ENCODE results near the gene NSG1.

DNA sequence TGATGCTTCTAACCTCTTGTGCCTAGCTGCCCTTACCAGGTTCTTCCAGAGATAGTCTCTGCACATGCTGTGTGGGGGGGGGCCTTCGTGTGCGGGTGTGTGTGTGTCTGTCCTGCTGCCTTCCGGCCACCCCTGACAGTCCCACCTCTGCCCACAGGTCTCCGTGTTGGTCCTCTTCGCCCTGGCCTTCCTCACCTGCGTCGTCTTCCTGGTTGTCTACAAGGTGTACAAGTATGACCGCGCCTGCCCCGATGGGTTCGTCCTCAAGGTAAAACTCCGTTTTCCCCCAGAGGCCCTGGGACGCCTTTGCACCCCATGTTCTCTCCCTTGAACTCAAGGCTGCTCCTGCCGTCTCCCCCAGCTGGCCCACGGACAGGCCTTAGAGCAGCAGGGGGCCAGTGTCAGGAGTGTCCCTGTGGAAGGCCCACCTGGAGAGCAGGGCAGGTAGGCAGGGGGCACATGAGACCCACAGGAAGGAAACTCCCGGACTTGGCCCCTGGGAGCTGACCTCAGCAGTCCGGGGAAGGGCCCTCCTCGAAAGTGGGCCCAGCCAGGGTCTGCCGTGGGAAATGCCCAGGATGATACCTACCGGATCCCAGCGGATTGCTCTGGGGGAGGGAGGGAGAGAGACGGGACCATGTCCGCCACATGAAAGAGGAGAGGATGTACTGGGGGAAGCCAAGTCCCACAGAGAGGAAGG lies 22.7 kb downstream of the NSG1 start:
- TF ChIP-seq, protein P1, sequence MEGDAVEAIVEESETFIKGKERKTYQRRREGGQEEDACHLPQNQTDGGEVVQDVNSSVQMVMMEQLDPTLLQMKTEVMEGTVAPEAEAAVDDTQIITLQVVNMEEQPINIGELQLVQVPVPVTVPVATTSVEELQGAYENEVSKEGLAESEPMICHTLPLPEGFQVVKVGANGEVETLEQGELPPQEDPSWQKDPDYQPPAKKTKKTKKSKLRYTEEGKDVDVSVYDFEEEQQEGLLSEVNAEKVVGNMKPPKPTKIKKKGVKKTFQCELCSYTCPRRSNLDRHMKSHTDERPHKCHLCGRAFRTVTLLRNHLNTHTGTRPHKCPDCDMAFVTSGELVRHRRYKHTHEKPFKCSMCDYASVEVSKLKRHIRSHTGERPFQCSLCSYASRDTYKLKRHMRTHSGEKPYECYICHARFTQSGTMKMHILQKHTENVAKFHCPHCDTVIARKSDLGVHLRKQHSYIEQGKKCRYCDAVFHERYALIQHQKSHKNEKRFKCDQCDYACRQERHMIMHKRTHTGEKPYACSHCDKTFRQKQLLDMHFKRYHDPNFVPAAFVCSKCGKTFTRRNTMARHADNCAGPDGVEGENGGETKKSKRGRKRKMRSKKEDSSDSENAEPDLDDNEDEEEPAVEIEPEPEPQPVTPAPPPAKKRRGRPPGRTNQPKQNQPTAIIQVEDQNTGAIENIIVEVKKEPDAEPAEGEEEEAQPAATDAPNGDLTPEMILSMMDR (IDR thresholded peaks at IDR 0.05): no peak
- TF ChIP-seq POLR2A (IDR thresholded peaks at IDR 0.05): no peak
